PFSK-1 (cell line): ENCODE results near the gene ZER1.

Experiments
- FOXP2 ChIP-seq: optimal IDR thresholded peaks from 2 replicates; pipeline ENCODE3; 2011; ENCODE audit warnings: borderline replicate concordance, control low read depth, inconsistent platforms; ENCODE audit not compliant: insufficient read depth; ENCODE audit errors: extremely low read length, extremely low read depth
- POLR2AphosphoS5 ChIP-seq: IDR thresholded peaks from 2 replicates; pipeline ENCODE4 v1.6.1; 2012; ENCODE audit warnings: low read depth, mild to moderate bottlenecking, control low read depth, low read length, moderate library complexity
- SIN3A ChIP-seq: IDR thresholded peaks from 2 replicates; pipeline ENCODE4 v1.6.1; 2012; ENCODE audit warnings: mild to moderate bottlenecking, low read length, moderate library complexity, borderline replicate concordance; ENCODE audit not compliant: insufficient read depth
- TAF1 ChIP-seq: IDR thresholded peaks from 2 replicates; pipeline ENCODE4 v1.6.1; 2012; ENCODE audit warnings: low read length, control low read depth, borderline replicate concordance; ENCODE audit not compliant: insufficient read depth
- TF ChIP-seq, protein P1 (sequence below), 2 experiments: IDR thresholded peaks; 2 replicates each; pipeline versions ENCODE4 v1.6.1 to v1.8.0; 2011 to 2012; ENCODE audit warnings: low read depth in 2 of 2, low read length in 2 of 2, control low read depth in 1 of 2, inconsistent platforms in 1 of 2, mild to moderate bottlenecking in 1 of 2, moderate library complexity in 1 of 2; ENCODE audit not compliant: insufficient read depth in 1 of 2

Gene ZER1

DNA sequence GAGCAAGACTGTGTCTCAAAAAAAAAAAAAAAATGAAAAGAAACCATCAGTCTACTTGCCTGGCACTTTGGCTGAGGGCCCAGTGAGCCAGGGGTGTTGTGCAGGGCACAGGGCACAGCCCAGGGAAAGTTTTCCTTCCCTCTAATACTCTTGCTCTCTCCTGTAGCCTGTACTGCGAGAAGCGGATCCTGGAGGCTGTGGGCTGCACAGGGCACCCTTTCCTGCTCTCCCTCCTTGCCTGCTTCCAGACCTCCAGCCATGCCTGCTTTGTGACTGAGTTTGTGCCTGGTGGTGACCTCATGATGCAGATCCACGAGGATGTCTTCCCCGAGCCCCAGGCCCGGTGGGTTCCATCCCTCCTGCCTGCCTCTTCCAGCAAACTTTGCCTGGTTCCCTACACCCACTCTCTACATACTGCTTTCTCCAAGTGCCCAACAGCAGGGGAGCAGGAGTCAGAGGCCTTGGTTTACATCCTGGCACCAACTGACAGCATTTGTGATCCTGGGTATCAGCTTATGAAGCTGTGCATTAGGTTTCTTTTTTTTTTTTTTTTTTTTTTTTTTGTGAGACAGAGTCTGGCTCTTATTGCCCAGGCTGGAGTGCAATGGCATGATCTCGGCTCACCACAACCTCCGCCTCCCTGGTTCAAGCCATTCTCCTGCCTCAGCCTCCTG lies 55.0 kb downstream of the ZER1 start:
- TF ChIP-seq, protein P1, sequence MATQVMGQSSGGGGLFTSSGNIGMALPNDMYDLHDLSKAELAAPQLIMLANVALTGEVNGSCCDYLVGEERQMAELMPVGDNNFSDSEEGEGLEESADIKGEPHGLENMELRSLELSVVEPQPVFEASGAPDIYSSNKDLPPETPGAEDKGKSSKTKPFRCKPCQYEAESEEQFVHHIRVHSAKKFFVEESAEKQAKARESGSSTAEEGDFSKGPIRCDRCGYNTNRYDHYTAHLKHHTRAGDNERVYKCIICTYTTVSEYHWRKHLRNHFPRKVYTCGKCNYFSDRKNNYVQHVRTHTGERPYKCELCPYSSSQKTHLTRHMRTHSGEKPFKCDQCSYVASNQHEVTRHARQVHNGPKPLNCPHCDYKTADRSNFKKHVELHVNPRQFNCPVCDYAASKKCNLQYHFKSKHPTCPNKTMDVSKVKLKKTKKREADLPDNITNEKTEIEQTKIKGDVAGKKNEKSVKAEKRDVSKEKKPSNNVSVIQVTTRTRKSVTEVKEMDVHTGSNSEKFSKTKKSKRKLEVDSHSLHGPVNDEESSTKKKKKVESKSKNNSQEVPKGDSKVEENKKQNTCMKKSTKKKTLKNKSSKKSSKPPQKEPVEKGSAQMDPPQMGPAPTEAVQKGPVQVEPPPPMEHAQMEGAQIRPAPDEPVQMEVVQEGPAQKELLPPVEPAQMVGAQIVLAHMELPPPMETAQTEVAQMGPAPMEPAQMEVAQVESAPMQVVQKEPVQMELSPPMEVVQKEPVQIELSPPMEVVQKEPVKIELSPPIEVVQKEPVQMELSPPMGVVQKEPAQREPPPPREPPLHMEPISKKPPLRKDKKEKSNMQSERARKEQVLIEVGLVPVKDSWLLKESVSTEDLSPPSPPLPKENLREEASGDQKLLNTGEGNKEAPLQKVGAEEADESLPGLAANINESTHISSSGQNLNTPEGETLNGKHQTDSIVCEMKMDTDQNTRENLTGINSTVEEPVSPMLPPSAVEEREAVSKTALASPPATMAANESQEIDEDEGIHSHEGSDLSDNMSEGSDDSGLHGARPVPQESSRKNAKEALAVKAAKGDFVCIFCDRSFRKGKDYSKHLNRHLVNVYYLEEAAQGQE (IDR thresholded peaks at IDR 0.05; ENCODE audit: insufficient read depth in 1 of 2, low read depth in 2 of 2, low read length in 2 of 2): no peak
- TF ChIP-seq POLR2AphosphoS5 (no peak), SIN3A (no peak), TAF1 (no peak), FOXP2 (no peak)

DNA sequence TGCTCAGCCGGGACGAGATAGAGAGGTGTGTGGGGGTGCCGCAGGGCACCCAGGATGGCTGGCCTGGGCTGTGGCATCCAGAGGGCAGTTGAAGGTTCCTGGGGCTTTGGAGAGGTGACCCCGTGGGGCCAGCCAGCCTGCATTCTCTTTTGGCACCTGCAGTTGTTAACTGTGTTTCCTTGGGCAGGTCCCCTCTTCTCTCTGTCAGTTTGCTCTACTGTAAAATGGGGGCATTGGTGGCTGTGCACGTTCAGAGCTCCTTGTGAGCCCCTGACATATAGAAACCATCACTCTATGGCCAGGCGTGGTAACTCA lies 56.3 kb downstream of the ZER1 start:
- no peak for TF ChIP-seq POLR2AphosphoS5

DNA sequence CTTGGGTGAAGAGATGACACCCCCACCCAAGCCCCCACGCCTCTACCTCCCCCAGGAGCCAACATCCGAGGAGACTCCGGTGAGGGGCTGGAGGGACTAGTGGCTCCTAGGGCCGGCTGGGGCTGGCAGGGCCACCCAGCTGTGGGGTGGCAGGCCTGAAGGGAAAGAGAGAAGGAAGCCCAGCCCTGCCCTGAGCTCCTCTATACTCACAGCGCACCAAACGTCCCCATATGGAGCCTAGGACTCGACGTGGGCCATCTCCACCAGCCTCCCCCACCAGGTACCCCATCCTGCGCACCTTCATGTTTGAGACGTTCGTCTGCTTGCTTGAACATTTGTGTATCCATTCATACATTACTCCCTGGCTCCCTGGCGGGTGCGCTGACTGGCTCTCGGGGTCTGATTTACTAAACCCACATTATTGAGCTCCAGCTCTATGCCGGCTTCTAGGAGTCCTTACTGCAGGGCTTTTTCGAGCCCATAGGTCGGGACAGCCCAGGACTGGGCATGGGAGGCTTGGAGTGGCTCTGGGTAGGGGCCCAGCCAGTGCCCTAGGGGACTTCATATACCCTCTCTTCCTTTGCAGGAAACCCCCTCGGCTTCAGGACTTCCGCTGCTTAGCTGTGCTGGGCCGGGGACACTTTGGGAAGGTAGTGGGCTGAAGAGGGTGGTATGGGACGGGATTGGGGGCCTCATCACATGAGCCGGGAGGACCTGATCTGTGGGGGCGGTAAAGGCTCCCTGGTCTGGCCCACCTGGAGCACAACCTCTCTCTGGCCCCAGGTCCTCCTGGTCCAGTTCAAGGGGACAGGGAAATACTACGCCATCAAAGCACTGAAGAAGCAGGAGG lies 56.9 kb downstream of the ZER1 start:
- TF ChIP-seq POLR2AphosphoS5 (no peak), SIN3A (no peak), FOXP2 (no peak), TAF1 (no peak)
- TF ChIP-seq, protein P1 (IDR thresholded peaks at IDR 0.05; ENCODE audit: insufficient read depth in 1 of 2, low read depth in 2 of 2, low read length in 2 of 2): no peak

DNA sequence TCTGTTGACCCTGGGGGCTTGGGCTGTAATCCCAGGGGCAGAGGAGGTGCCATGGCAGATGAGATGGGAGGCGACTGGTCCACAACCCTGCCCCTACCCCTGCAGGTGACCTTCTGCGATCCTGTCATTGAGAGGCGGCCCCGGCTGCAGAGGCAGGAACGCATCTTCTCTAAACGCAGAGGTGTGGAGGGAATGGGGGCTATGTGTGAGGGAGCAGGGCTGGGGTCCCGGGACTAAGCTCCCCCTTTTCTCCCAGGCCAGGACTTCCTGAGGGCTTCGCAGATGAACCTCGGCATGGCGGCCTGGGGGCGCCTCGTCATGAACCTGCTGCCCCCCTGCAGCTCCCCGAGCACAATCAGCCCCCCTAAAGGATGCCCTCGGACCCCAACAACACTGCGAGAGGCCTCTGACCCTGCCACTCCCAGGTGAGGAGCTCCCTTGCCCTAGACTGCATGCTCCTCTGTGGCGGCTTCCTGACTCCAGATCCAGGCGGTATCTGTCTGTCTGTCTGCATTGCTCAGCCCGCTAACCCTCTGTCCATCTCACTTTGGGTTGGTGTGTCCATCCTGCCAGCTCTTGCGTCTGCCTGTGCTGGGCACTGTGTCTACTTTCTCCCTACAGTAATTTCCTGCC lies 57.7 kb downstream of the ZER1 start:
- TF ChIP-seq FOXP2 (no peak), TAF1 (no peak), SIN3A (no peak), POLR2AphosphoS5 (no peak)
- TF ChIP-seq, protein P1 (IDR thresholded peaks at IDR 0.05; ENCODE audit: insufficient read depth in 1 of 2, low read depth in 2 of 2, low read length in 2 of 2): no peak

DNA sequence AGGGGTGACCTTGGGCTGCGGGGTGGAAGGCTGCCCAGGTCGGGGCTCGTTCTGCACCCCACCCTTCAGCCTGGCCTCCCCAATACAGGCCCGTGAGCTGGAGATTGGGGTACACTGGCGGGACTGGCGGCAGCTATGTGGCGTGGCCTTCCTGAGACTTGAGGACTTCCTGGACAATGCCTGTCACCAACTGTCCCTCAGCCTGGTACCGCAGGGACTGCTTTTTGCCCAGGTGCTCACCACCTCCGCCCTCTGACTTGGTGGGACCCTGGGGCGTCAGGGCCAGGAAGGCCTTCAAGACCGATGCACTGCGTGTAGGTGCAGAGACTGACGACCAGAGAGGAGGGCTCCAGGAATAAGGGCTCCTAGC lies 58.3 kb downstream of the ZER1 start:
- TF ChIP-seq, protein P1 (IDR thresholded peaks at IDR 0.05; ENCODE audit: insufficient read depth in 1 of 2, low read depth in 2 of 2, low read length in 2 of 2): no peak
- TF ChIP-seq FOXP2: no peak
- TF ChIP-seq POLR2AphosphoS5: no peak
- no peak for TF ChIP-seq TAF1
- TF ChIP-seq SIN3A: no peak
